SJCRH30 (cell line): ENCODE results near the gene OR2T10. TPM values are rescaled to one million over a fixed set of nuclear protein-coding genes. Genes with fewer than 3 reads are reported as not detected.
"Not testable (repeated sequence)": the region's sequence is repeated elsewhere in the genome, so short reads cannot be mapped to it uniquely, and the experiment has no call there.

Source experiments
- DNase-seq, 2 experiments: peaks; one replicate each; pipeline ENCODE4 v3.0.0-alpha.2; 2015 to 2020
- H3K27ac ChIP-seq: fragments of 250-450 bp; sonication (Bioruptor Pico); 2 replicates; pipeline ENCODE4 v1.5.1; 2020; ENCODE audit warnings: mild to moderate bottlenecking, moderate library complexity
- H3K27me3 ChIP-seq: fragments of 250-450 bp; sonication (Bioruptor Pico); 2 replicates; pipeline ENCODE4 v1.5.1; 2020; ENCODE audit warnings: mild to moderate bottlenecking, moderate library complexity
- H3K36me3 ChIP-seq: fragments of 250-450 bp; sonication (Bioruptor Pico); 2 replicates; pipeline ENCODE4 v1.5.1; 2020; ENCODE audit warnings: mild to moderate bottlenecking, moderate library complexity
- H3K4me1 ChIP-seq: fragments of 250-450 bp; sonication (Bioruptor Pico); 2 replicates; pipeline ENCODE4 v1.5.1; 2020; ENCODE audit warnings: mild to moderate bottlenecking, moderate library complexity
- H3K4me3 ChIP-seq: fragments of 250-450 bp; sonication (Bioruptor Pico); 2 replicates; pipeline ENCODE4 v1.5.1; 2020; ENCODE audit warnings: mild to moderate bottlenecking, moderate library complexity
- H3K9me3 ChIP-seq: fragments of 250-450 bp; sonication (Bioruptor Pico); replicated peaks from 2 replicates; pipeline ENCODE4 v1.5.1; 2020; ENCODE audit warnings: mild to moderate bottlenecking, moderate library complexity
- total RNA-seq: library from RNA; depleted of rRNA; stranded (reverse); fragments of >200 nt; shearing (Covaris generic); gene quantifications from 2 replicates; pipeline ENCODE4 v1.2.3, GENCODE V29; 2014; rRNA removed

Gene OR2T10
- total RNA-seq, 1 experiment from 2014 or later: not detected

GRCh38 chr1:248570811-248571210 is 26.7 kb downstream of the OR2T10 start:
- not testable (repeated sequence) for H3K27me3 ChIP-seq, DNase-seq, H3K4me1 ChIP-seq, H3K36me3 ChIP-seq, H3K27ac ChIP-seq, H3K9me3 ChIP-seq, H3K4me3 ChIP-seq

GRCh38 chr1:248569049-248569448 is 28.5 kb downstream of the OR2T10 start:
- DNase-seq, H3K4me3 ChIP-seq, H3K27ac ChIP-seq, H3K4me1 ChIP-seq, H3K27me3 ChIP-seq, H3K36me3 ChIP-seq, H3K9me3 ChIP-seq: not testable (repeated sequence)

- H3K27ac ChIP-seq, H3K27me3 ChIP-seq, H3K4me3 ChIP-seq, DNase-seq, H3K4me1 ChIP-seq, H3K36me3 ChIP-seq, H3K9me3 ChIP-seq: not testable (repeated sequence)
Measured at GRCh38 chr1:248565530-248566373, 31.7 kb downstream of the OR2T10 start.

GRCh38 chr1:248562672-248563071 is 34.8 kb downstream of the OR2T10 start, which contains the start of gene OR2T29:
Gene OR2T29 (minus strand): TSS chr1:248562772. CDS start chr1:248559491, 3,281 bp downstream.
- H3K36me3 ChIP-seq, H3K27me3 ChIP-seq: not testable (repeated sequence)

GRCh38 chr1:248551027-248551426 is 46.5 kb downstream of the OR2T10 start:
- not testable (repeated sequence) for H3K4me1 ChIP-seq, H3K9me3 ChIP-seq, H3K27ac ChIP-seq, H3K27me3 ChIP-seq, H3K36me3 ChIP-seq, H3K4me3 ChIP-seq, DNase-seq

More at GRCh38 chr1:248562672-248563071, 34.8 kb downstream of the OR2T10 start, which contains the start of gene OR2T29:
- not testable (repeated sequence) for DNase-seq, H3K9me3 ChIP-seq, H3K27ac ChIP-seq, H3K4me1 ChIP-seq, H3K4me3 ChIP-seq

GRCh38 chr1:248547383-248547782 is 50.1 kb downstream of the OR2T10 start:
- H3K27me3 ChIP-seq: not testable (repeated sequence)

More at GRCh38 chr1:248547383-248547782, 50.1 kb downstream of the OR2T10 start:
- H3K27ac ChIP-seq, H3K36me3 ChIP-seq, DNase-seq, H3K4me1 ChIP-seq, H3K9me3 ChIP-seq, H3K4me3 ChIP-seq: not testable (repeated sequence)

Other genes with a start within 250 kb of the OR2T10 start
- not detected in 2 replicates for gene OR14C36, start 248.9 kb downstream of the OR2T10 start, total RNA-seq
- not detected in 2 replicates for gene OR2T4, start 236.0 kb downstream of the OR2T10 start, total RNA-seq
- gene OR2T6, start 222.0 kb downstream of the OR2T10 start, total RNA-seq: not detected in 2 replicates
- not detected in 2 replicates for gene OR2T1, start 194.7 kb downstream of the OR2T10 start, total RNA-seq
- not detected in 2 replicates for gene OR2T2, start 152.1 kb downstream of the OR2T10 start, total RNA-seq
- not detected in 2 replicates for gene OR2T3, start 124.3 kb downstream of the OR2T10 start, total RNA-seq
- not detected in 2 replicates for gene OR2T5, start 109.1 kb downstream of the OR2T10 start, total RNA-seq
- not detected in 2 replicates for gene OR2G6, start 89.6 kb downstream of the OR2T10 start, total RNA-seq
- not detected in 2 replicates for gene OR2T29, start 34.9 kb downstream of the OR2T10 start, total RNA-seq
- gene OR2T34, start 22.9 kb downstream of the OR2T10 start, total RNA-seq: not detected in 2 replicates
- gene OR2T11, start 37.4 kb upstream of the OR2T10 start, total RNA-seq: not detected in 2 replicates
- gene OR2T35, start 47.6 kb upstream of the OR2T10 start, total RNA-seq: not detected in 2 replicates
- gene OR2T27, start 57.8 kb upstream of the OR2T10 start, total RNA-seq: not detected in 2 replicates
- gene OR14I1, start 105.1 kb upstream of the OR2T10 start, total RNA-seq: not detected in 2 replicates
- gene LYPD8, start 158.1 kb upstream of the OR2T10 start, total RNA-seq: 0.91 and 1.6 TPM in 2 replicates
- 14.2 and 15.8 TPM in 2 replicates for gene SH3BP5L, start 228.2 kb upstream of the OR2T10 start, total RNA-seq
- 15.9 and 17.0 TPM in 2 replicates for gene ZNF672, start 240.5 kb upstream of the OR2T10 start, total RNA-seq